Activated naive CD8-positive, alpha-beta T cell treated with anti-CD3 and anti-CD28 coated beads for 36 hours (primary cell): ENCODE results near the gene PKD2. TPM values are rescaled to one million over a fixed set of nuclear protein-coding genes. Genes with fewer than 3 reads are reported as not detected.
"Not testable (repeated sequence)": the region's sequence is repeated elsewhere in the genome, so short reads cannot be mapped to it uniquely, and the experiment has no call there.

Experiments used
- DNase-seq: peaks from one replicate; pipeline ENCODE4 v3.0.0; 2021
- H3K27ac Mint-ChIP-seq: one replicate; pipeline ENCODE4 v1.8.0; 2022; ENCODE audit warnings: mild to moderate bottlenecking, moderate library complexity, mixed read lengths
- H3K27me3 Mint-ChIP-seq: one replicate; pipeline ENCODE4 v1.8.0; 2022; ENCODE audit warnings: mild to moderate bottlenecking, mixed read lengths
- H3K36me3 Mint-ChIP-seq: one replicate; pipeline ENCODE4 v1.8.0; 2021; ENCODE audit warnings: mild to moderate bottlenecking, mixed read lengths
- H3K4me1 Mint-ChIP-seq: one replicate; pipeline ENCODE4 v1.8.0; 2021; ENCODE audit warnings: mixed read lengths
- H3K4me3 Mint-ChIP-seq: one replicate; pipeline ENCODE4 v1.8.0; 2022; ENCODE audit warnings: mild to moderate bottlenecking, moderate library complexity, mixed read lengths
- H3K9me3 Mint-ChIP-seq: one replicate; pipeline ENCODE4 v1.8.0; 2022; ENCODE audit warnings: mixed read lengths
- total RNA-seq, 2 experiments: library from RNA; stranded (reverse); gene quantifications; one replicate each; pipeline ENCODE4 v1.2.3, GENCODE V29; 2021

Gene PKD2
- total RNA-seq, 2 experiments from 2014 or later: 4.4 to 5.2 TPM

- Mint-ChIP-seq H3K27me3 (peaks cover 14% of the 10 kb centered on the region), H3K36me3 (no peaks in the 10 kb centered on the region), H3K9me3 (no peaks in the 10 kb centered on the region), H3K27ac (no peak overlapping the region), H3K4me3 (no peak overlapping the region), H3K4me1 (no peaks in the 10 kb centered on the region)
- DNase-seq: no peak
These were observed 91.7 kb downstream of the PKD2 start for GRCh38 chr4:88098993-88099752.

DNA sequence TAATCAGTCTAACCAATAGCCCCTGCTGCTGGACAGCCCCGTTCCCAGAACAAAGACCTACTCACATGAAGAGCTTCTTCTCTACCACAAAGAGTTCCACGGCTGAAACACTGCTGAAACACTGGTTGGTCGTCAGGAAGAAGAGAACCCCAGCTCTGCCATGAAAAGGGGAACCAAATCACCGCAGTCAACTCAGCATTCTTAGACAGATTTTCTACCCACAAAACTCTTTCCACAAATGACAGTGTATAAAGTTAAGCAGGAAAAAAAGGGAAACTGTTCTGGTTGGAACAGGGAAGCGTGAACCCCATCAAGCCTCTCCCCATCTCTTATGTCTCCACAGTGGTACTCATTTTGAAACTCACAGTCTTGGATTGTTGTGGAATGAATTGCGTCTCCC lies 93.7 kb downstream of the PKD2 start:
- H3K4me1 Mint-ChIP-seq: peaks cover 1% of the 10 kb centered on the region
- no peaks in the 10 kb centered on the region for H3K9me3 Mint-ChIP-seq
- H3K27me3 Mint-ChIP-seq: peaks cover 18% of the 10 kb centered on the region
- no peak overlapping the region for H3K27ac Mint-ChIP-seq
- DNase-seq: no peak
- H3K36me3 Mint-ChIP-seq: no peaks in the 10 kb centered on the region
- no peak overlapping the region for H3K4me3 Mint-ChIP-seq

DNA sequence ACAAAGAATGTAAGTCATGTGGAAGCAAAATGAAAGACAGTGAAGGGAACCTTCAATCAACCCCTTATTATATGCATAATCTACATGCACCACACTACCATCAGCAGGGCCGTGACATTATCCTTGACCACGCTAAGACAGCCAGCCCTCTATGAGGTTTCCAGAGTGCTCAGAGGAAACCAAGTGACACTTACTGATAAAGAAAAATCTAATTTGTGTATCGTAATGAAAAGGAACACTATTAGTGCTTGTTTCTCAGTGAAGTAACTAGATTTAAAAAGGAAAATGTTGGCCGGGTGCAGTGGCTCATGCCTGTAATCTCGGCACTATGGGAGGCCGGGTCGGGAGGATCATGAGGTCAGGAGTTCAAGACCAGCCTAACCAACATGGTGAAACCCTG lies 94.6 kb downstream of the PKD2 start:
- Mint-ChIP-seq H3K9me3 (no peaks in the 10 kb centered on the region), H3K27me3 (peaks cover 18% of the 10 kb centered on the region), H3K27ac (no peak overlapping the region)

GRCh38 chr4:88104902-88105610 lies 97.6 kb downstream of the PKD2 start:
- no peaks in the 10 kb centered on the region for H3K36me3 Mint-ChIP-seq
- peaks cover 11% of the 10 kb centered on the region for H3K27me3 Mint-ChIP-seq
- no peak overlapping the region for H3K4me3 Mint-ChIP-seq
- DNase-seq: no peak
- H3K4me1 Mint-ChIP-seq: peaks cover 8% of the 10 kb centered on the region
- no peaks in the 10 kb centered on the region for H3K9me3 Mint-ChIP-seq
- no peak overlapping the region for H3K27ac Mint-ChIP-seq

More for the DNA sequence above, 94.6 kb downstream of the PKD2 start:
- DNase-seq: no peak
- H3K36me3 Mint-ChIP-seq: no peaks in the 10 kb centered on the region
- H3K4me3 Mint-ChIP-seq: no peak overlapping the region
- peaks cover 4% of the 10 kb centered on the region for H3K4me1 Mint-ChIP-seq

DNA sequence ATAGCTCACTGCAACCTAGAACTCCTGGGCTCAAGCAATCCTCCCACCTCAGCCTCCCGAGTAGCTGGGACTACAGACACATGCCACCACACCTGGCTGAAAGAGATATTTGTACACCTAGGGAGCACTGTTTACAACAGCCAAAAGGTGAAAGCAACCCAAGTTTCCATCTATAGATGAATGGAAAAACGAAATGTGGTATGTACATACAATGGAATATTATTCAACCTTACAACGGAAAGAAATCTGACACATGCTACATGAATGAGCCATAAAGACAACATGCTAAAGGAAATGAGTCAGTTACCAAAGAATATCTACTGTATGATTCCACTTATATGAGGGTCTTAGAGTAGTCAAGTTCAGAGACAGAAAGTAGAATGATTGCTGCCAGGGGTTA lies 98.8 kb downstream of the PKD2 start:
- Mint-ChIP-seq H3K4me1 (peaks cover 8% of the 10 kb centered on the region), H3K4me3 (no peak overlapping the region), H3K36me3 (no peaks in the 10 kb centered on the region), H3K9me3 (no peaks in the 10 kb centered on the region), H3K27ac (no peak overlapping the region), H3K27me3 (peaks cover 5% of the 10 kb centered on the region)
- no peak for DNase-seq

DNA sequence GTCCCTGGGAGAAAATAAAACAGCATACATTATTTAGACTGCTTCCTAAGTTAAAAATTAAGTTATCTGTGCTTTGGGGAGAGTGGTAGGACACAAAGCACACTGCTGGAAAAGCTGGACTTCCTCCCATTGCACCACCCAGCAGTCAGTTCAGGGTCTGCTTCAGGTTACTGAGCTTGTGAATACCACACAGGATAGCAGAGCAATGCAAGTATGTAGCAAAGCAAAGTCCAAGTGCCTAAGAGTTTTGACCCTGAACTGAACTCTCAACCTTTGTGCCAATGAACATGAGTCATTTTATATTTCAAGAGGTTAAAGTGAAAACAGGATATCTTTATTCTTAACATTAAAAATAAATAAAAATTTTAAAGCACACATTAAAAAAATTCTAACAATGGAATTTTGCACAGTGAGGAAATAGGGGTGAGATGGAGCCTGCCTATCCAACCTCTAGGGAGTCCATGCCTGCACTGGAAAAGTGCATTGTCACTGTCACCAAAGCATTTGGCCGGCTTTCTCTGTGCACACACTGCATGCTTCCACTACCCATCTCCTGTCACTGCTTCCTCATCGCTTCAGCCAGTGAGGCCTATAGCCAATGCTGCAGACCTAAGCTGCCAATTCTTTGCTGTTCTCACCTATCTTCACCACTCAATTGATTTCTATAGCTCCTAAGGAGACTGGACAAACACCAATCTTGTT lies 100.1 kb downstream of the PKD2 start:
- Mint-ChIP-seq H3K4me1 (peaks cover 8% of the 10 kb centered on the region), H3K27me3 (peaks cover 4% of the 10 kb centered on the region), H3K9me3 (no peaks in the 10 kb centered on the region), H3K27ac (no peak overlapping the region), H3K36me3 (no peaks in the 10 kb centered on the region), H3K4me3 (no peak overlapping the region)
- DNase-seq: no peak

- DNase-seq, H3K27ac Mint-ChIP-seq, H3K9me3 Mint-ChIP-seq, H3K27me3 Mint-ChIP-seq, H3K4me3 Mint-ChIP-seq, H3K4me1 Mint-ChIP-seq, H3K36me3 Mint-ChIP-seq: not testable (repeated sequence)
These were observed 100.7 kb downstream of the PKD2 start for GRCh38 chr4:88108108-88108465.

GRCh38 chr4:88108747-88109122 lies 101.3 kb downstream of the PKD2 start:
- no peaks in the 10 kb centered on the region for H3K9me3 Mint-ChIP-seq

GRCh38 chr4:88109123-88109881 lies 101.9 kb downstream of the PKD2 start:
- Mint-ChIP-seq H3K36me3 (no peaks in the 10 kb centered on the region), H3K27ac (no peak overlapping the region), H3K9me3 (no peaks in the 10 kb centered on the region)

More at GRCh38 chr4:88108747-88109122, 101.3 kb downstream of the PKD2 start:
- Mint-ChIP-seq H3K27ac (no peak overlapping the region), H3K4me1 (peaks cover 8% of the 10 kb centered on the region), H3K27me3 (peaks cover 4% of the 10 kb centered on the region), H3K4me3 (no peak overlapping the region), H3K36me3 (no peaks in the 10 kb centered on the region)
- no peak for DNase-seq

DNA sequence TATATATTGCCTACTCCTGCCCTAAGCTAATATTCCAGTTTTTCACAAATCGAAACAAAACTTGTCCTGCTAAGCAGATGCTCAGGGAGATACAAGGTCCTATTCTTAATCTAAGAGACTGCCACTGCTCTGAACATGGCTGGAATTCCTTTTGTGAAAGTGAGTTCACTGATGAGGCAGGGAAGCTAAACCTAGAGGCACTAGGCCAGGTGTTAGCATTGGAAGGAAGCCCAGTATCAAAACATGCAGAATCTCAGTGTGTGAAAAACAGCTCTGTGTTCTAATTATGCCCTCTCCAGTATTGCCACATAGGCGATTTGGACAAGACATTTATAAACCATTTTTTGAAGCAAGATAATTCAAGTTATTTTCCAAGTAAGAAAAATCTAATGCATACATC lies 103.4 kb downstream of the PKD2 start:
- Mint-ChIP-seq H3K4me3 (no peak overlapping the region), H3K27me3 (peaks cover 1% of the 10 kb centered on the region), H3K27ac (no peak overlapping the region), H3K4me1 (peaks cover 8% of the 10 kb centered on the region), H3K36me3 (no peaks in the 10 kb centered on the region), H3K9me3 (no peaks in the 10 kb centered on the region)
- no peak for DNase-seq

More at GRCh38 chr4:88109123-88109881, 101.9 kb downstream of the PKD2 start:
- Mint-ChIP-seq H3K4me3 (no peak overlapping the region), H3K27me3 (peaks cover 4% of the 10 kb centered on the region), H3K4me1 (peaks cover 8% of the 10 kb centered on the region)
- no peak for DNase-seq

GRCh38 chr4:88112856-88113255 lies 105.4 kb downstream of the PKD2 start:
- Mint-ChIP-seq H3K27me3 (no peaks in the 10 kb centered on the region), H3K27ac (no peak overlapping the region), H3K4me1 (no peaks in the 10 kb centered on the region), H3K36me3 (no peaks in the 10 kb centered on the region), H3K4me3 (no peak overlapping the region), H3K9me3 (no peaks in the 10 kb centered on the region)
- DNase-seq: no peak

DNA sequence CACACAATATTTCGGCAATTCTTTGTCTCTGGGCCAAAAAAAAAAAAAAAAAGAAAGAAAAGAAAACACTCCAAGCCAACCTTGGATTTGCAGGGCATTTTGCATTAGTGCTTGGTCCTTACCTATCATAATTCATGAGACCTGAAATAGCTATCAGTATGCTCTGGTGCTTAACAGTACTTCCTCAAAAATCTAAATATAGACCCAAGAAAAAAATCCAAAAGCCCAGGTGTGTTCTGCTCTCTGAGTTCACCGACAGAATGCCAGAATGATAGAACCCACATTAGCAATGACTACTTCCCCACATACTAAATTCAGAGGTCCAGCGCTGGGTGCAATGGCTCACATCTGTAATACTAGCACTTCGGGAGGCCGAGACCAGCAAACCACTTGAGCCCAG lies 108.2 kb downstream of the PKD2 start:
- peaks cover 17% of the 10 kb centered on the region for H3K9me3 Mint-ChIP-seq
- peaks cover 6% of the 10 kb centered on the region for H3K36me3 Mint-ChIP-seq
- no peaks in the 10 kb centered on the region for H3K27me3 Mint-ChIP-seq
- H3K27ac Mint-ChIP-seq: no peak overlapping the region
- no peaks in the 10 kb centered on the region for H3K4me1 Mint-ChIP-seq
- H3K4me3 Mint-ChIP-seq: no peak overlapping the region
- DNase-seq: no peak

GRCh38 chr4:88119943-88120342 lies 112.5 kb downstream of the PKD2 start:
- no peaks in the 10 kb centered on the region for H3K27me3 Mint-ChIP-seq
- H3K9me3 Mint-ChIP-seq: peaks cover 22% of the 10 kb centered on the region
- H3K36me3 Mint-ChIP-seq: peaks cover 15% of the 10 kb centered on the region
- DNase-seq: no peak
- no peaks in the 10 kb centered on the region for H3K4me1 Mint-ChIP-seq
- H3K4me3 Mint-ChIP-seq: no peak overlapping the region
- no peak overlapping the region for H3K27ac Mint-ChIP-seq

DNA sequence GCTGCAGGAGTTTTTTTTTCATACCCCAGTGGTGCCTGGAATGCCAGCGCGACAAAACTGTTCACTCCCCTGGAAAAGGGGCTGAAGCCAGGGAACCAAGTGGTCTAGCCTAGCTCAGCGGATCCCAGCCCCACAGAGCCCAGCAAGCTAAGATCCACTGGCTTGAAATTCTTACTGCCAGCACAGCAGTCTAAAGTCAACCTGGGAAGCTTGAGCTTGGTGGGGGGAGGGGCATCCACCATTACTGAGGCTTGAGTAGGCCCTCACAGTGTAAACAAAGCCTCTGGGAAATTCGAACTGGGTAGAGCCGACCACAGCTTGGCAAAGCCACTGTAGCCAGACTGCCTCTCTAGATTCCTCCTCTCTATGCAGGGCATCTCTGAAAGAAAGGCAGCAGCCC lies 114.8 kb downstream of the PKD2 start:
- not testable (repeated sequence) for H3K4me1 Mint-ChIP-seq, DNase-seq, H3K27me3 Mint-ChIP-seq, H3K27ac Mint-ChIP-seq, H3K4me3 Mint-ChIP-seq
- H3K36me3 Mint-ChIP-seq: peaks cover 15% of the 10 kb centered on the region
- H3K9me3 Mint-ChIP-seq: peaks cover 27% of the 10 kb centered on the region
